ENCODE results near the gene PVR.

PVR gene

GRCh38 chr19:44690131-44690440, 46.4 kb downstream of the PVR start:
- TF ChIP-seq, protein P1, sequence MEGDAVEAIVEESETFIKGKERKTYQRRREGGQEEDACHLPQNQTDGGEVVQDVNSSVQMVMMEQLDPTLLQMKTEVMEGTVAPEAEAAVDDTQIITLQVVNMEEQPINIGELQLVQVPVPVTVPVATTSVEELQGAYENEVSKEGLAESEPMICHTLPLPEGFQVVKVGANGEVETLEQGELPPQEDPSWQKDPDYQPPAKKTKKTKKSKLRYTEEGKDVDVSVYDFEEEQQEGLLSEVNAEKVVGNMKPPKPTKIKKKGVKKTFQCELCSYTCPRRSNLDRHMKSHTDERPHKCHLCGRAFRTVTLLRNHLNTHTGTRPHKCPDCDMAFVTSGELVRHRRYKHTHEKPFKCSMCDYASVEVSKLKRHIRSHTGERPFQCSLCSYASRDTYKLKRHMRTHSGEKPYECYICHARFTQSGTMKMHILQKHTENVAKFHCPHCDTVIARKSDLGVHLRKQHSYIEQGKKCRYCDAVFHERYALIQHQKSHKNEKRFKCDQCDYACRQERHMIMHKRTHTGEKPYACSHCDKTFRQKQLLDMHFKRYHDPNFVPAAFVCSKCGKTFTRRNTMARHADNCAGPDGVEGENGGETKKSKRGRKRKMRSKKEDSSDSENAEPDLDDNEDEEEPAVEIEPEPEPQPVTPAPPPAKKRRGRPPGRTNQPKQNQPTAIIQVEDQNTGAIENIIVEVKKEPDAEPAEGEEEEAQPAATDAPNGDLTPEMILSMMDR (conservative IDR thresholded peaks at IDR 0.05; ENCODE audit: low read length): no peak
- no peak for DNase-seq (ENCODE audit: low read depth)
- H3K4me3 ChIP-seq (ENCODE audit: low read length): no peak overlapping the region

DNA sequence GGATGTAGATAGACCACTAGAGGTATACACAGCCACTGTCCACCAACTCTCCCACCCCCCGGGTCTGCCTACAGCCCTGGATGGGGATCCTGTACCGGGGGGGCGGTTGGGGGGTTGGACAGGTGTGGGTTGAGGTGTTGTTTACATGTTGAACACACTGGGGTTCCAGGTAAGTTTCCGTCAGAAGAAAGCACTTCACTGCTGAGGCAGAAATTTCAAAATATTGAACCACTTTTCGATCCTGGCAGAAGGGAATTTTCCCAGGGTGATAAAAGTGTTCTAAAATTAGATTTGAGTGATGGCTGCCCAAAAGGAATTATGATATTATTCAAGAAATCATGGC, 48.6 kb downstream of the PVR start:
- no peak overlapping the region for H3K4me3 ChIP-seq (ENCODE audit: low read length)
- no peak for DNase-seq (ENCODE audit: low read depth)
- TF ChIP-seq, protein P1 (conservative IDR thresholded peaks at IDR 0.05; ENCODE audit: low read length): no peak

- TF ChIP-seq, protein P1 (conservative IDR thresholded peaks at IDR 0.05; ENCODE audit: low read length): peak; percentile 28
- no peak overlapping the region for H3K4me3 ChIP-seq (ENCODE audit: low read length)
- no peak for DNase-seq (ENCODE audit: low read depth)
Measured at GRCh38 chr19:44694184-44694579, 50.5 kb downstream of the PVR start.

- DNase-seq (ENCODE audit: low read depth): no peak
- TF ChIP-seq, protein P1 (conservative IDR thresholded peaks at IDR 0.05; ENCODE audit: low read length): no peak
- H3K4me3 ChIP-seq (ENCODE audit: low read length): no peak overlapping the region
Measured at GRCh38 chr19:44696939-44697669, 53.4 kb downstream of the PVR start.

DNA sequence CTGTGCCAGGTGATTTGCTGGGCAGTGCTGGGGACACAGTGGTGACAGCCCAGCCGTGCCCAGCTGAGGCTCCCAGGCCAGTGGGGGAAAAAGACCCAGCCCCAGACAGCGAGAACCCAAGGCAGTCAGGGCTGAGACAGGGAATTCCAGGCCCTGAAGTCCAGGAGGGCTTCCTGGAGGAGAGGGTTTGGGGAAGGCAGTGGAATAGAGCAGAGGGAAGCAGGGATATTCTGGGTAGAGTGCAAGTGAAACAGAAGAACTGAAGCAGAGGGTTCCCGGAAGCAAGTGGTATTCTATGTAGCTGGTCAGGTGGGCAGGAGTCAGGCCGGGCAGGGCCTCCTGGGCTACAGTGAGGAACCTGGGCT, 53.9 kb downstream of the PVR start:
- TF ChIP-seq, protein P1 (conservative IDR thresholded peaks at IDR 0.05; ENCODE audit: low read length): no peak
- DNase-seq (ENCODE audit: low read depth): no peak
- no peak overlapping the region for H3K4me3 ChIP-seq (ENCODE audit: low read length)

GRCh38 chr19:44698492-44699201, 54.9 kb downstream of the PVR start, which contains the start of gene CEACAM16:
CEACAM16 (plus strand) TSS chr19:44699151; CDS start chr19:44701457, 2,306 bp downstream.
- H3K4me3 ChIP-seq (ENCODE audit: low read length): no peak within 1 kb of the TSS
- TF ChIP-seq, protein P1 (conservative IDR thresholded peaks at IDR 0.05; ENCODE audit: low read length): no peak
- no peak for DNase-seq (ENCODE audit: low read depth)

DNA sequence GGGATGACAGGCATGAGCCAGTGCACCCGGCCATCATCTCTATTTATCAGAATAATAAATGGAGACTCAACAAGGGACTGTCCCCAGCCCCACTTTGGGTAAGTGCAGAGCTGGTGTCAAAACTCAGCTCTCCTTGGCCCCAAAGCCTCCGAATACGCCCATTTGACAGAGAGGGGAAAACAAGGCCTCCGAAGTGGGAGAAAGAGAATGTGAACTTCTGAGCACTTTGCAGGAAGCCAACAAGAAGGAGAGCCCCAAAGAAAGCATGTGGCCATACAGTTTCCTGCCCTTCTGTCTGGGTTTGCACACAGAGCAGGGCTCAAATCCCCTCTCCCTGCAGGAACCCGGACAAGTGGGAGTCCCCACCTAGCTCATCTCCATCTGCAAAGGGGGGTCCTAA, 56.8 kb downstream of the PVR start:
- TF ChIP-seq, protein P1 (conservative IDR thresholded peaks at IDR 0.05; ENCODE audit: low read length): no peak
- DNase-seq (ENCODE audit: low read depth): no peak
- no peak overlapping the region for H3K4me3 ChIP-seq (ENCODE audit: low read length)

All from AG10803 (cell line).